Hematopoietic multipotent progenitor cell (in vitro differentiated cells): ENCODE results near the gene LYPD3. TPM values are rescaled to one million over a fixed set of nuclear protein-coding genes. Genes with fewer than 3 reads are reported as not detected.
"Not testable (repeated sequence)": the region's sequence is repeated elsewhere in the genome, so short reads cannot be mapped to it uniquely, and the experiment has no call there.

ENCODE experiments used
- DNase-seq, 3 donors: peaks; one replicate each; pipeline ENCODE4 v3.0.0-alpha.2; 2011 to 2015; ENCODE audit warnings: low read depth in 2 of 3, low spot score in 2 of 3
- total RNA-seq: library from RNA; depleted of rRNA; stranded (reverse); fragments of >200 nt; gene quantifications from one replicate; pipeline ENCODE4 v1.2.3, GENCODE V29; 2012

Gene LYPD3
- total RNA-seq, 1 donor = 1.1 TPM

DNA sequence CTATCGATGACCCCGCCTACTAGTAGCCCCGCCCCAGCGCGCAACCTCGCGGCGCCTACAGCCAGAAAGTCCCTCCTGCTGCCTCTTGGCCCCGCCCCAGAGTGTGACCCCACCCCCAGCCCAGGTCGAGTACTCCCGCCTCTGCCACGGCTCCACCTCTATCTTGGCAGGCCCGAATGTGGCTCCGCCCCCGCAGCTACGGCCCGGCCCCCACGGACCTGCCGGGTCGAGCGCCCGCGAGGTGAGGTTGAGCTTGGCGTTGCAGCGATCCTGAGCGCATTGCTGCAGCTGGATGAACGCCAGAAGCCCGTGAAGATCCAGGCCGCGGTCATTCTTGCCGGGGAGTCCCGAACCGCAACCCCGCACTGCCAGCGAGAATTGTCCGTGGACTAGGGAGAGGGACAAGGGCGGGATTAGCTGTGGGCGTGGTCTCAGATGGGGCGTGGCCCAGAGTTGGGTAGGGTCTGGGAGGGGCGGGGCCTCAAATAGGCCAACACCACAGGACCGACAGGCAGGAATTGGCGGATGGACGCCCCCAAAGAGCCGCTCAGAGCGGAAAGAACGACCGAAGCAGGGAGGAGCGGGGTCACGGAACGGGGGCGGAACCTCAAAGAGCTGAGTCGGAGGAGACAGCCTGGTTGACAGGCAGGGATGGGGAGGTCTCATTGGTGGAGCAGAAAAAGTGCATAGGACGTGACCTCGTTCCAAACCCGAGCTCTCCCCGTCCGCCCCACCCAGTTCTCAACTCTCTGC is 1.9 kb downstream of the LYPD3 start:
- DNase-seq = peak; percentile 97 to 98 (median 97)

- DNase-seq = no peak
Measured at GRCh38 chr19:43462785-43463380, 2.5 kb downstream of the LYPD3 start.

GRCh38 chr19:43462383-43462782 is 3.0 kb downstream of the LYPD3 start:
- DNase-seq = no peak

GRCh38 chr19:43461303-43461702 is 4.1 kb downstream of the LYPD3 start:
- DNase-seq = no peak

GRCh38 chr19:43460362-43461016 is 4.9 kb downstream of the LYPD3 start:
- DNase-seq = no peak

DNA sequence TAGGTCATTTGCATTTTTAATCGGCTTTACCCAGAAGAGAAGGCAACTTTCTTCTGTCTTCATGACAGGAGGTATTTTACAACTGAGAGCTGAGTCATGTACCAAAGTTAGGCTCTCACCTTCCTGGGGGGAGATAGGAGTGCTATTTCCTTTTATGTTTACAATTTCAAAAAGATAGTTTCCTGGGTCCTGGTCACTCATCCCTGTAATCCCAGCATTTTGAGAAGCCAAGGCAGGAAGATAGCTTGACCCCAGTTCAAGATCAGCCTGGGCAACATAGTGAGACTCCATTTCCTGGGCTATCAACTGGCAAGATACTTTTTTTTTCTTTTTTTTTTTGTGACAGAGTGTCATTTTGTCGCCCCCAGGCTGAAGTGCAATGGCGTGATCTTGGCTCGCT is 7.6 kb downstream of the LYPD3 start:
- no peak for DNase-seq

GRCh38 chr19:43455321-43456113 is 9.9 kb downstream of the LYPD3 start:
- DNase-seq = no peak

DNA sequence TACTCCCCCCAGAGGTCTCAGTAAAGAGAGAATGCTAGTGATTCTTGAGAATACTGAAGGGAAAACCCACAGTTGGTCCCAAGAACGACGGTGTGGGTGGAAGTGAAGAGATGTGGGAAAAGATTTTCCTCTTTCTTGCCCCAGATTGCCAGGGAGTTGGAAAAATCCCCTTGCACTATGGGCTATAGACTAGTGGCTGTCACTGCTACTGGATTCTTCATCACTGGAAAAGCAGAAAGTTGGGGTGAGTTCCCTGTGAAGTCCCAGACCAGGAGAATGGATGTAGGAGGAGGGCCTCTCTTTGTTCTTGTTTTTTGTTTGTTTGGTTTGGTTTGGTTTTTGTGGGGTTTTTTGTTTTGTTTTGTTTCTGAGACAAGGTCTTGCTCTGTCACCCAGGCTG is 11.4 kb downstream of the LYPD3 start:
- DNase-seq = no peak

DNA sequence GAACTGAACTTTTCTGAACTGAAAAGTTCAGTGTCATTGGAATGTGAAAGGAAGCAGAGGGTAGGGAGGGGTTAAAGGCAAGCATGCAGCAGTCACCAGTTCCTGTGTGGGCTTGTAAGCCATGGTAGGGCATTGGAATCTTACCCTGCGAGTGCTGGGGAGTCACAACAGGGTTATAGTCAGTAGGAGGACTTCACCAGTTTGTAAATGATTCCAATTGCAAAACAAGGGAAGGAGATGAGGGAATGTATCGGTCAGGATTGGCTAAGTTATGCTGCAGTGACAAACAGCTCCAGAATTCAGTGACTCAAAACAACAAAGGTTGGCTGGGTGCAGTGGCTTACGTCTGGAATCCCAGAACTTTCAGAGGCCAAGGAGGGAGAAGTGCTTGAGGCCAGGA is 12.8 kb downstream of the LYPD3 start:
- DNase-seq = no peak

DNA sequence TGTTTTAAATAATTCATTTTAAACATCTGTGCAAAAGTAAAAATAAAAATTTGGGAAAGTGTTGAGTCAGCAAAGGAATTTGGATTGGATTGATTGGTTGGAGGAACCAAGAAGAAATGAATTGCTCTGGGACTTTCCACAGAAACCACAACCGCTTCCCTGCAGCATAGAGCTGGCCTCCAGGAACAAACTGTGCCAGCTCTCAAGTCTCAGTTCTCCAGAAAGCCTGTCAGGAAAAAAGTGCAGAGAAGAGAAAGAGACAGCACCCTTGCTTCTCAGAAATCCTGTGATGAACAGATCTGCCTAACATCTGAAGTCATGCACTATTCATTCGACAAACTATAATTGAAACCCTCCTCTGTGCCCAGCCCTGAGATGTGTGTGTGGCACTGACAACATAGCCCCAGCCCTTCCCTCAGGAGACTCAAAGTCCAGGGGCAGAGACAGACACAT is 14.8 kb downstream of the LYPD3 start:
- DNase-seq = no peak

DNA sequence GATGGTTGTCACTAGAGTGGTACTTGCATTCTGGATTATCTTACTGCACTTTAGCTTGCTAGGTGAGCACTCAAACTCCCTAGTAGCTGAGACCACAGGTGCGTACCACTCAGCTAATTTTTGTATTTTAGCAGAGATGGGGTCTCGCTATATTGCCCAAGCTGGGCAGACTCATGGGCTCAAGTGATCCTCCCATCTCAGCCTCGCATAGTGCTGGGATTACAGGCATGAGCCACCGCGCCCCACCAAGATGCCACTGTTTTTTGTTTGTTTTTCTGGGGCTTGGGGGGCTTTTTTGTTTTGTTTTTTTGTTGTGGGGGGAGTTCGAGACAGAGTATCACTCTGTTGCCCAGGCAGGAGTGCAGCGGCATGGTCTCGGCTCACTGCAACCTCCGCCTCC is 17.8 kb downstream of the LYPD3 start:
- no peak for DNase-seq

GRCh38 chr19:43446746-43447489 is 18.5 kb downstream of the LYPD3 start:
- DNase-seq = peak; percentile 71 to 85 (median 73)

DNA sequence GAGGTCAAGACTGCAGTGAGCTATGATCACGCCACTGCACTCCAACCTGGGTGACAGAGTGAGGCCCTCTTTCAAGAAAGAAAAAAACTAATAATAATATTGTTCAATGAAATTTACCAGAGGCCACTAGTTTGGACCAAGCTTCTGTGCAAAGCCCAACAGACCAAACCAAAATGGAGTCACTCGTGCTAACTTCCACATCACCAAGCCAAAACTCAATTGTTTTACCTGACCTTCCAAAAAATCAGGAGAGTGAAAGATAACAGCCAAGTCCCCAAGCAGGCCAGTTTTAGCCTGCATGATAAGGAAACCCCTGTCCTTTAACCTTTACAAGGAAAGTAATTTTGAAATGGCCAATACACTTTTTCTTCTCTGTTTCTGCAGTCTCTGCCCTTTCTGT is 20.0 kb downstream of the LYPD3 start:
- DNase-seq = no peak

- no peak for DNase-seq
Measured at GRCh38 chr19:43444531-43445287, 20.7 kb downstream of the LYPD3 start.

DNA sequence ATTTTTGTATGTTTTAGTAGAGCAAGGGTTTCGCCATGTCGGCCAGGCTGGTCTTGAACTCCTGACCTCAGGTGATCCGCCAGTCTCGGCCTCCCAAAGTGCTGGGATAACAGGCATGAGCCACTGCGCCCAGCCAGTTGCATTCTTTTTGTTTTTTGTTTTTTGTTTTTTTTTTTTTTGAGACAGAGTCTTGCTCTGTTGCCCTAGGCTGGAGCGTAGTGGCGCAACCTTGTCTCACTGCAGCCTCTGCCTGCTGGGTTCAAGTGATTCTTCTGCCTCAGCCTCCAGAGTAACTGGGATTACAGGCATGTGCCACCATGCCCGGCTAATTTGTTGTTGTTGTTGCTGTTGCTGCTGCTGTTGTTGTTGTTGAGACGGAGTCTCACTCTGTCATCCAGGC is 21.3 kb downstream of the LYPD3 start:
- not testable (repeated sequence) for DNase-seq

- DNase-seq = no peak
Measured at GRCh38 chr19:43441716-43442115, 23.7 kb downstream of the LYPD3 start.

- no peak for DNase-seq
Measured at GRCh38 chr19:43439709-43440063, 25.7 kb downstream of the LYPD3 start.

GRCh38 chr19:43439032-43439708 is 26.2 kb downstream of the LYPD3 start:
- peak in 2 of 3 donors; percentile 58 to 59 for DNase-seq
